Small intestine (tissue), 7 donors: ENCODE results near the gene IQGAP3. TPM values are rescaled to one million over a fixed set of nuclear protein-coding genes. Genes with fewer than 3 reads are reported as not detected.
"Not testable (repeated sequence)": the region's sequence is repeated elsewhere in the genome, so short reads cannot be mapped to it uniquely, and the experiment has no call there.

ENCODE experiments used
- DNase-seq, 2 donors: peaks; one replicate each; pipeline versions ENCODE4 v3.0.0 to v3.0.0-alpha.2; 2013
- FAIRE-seq: peaks from 2 replicates; lab custom pipeline; 2012; peaks lifted over from hg19 to GRCh38; lab: Jason Lieb, UNC
- H3K27ac ChIP-seq, 3 donors: one replicate each; pipeline ENCODE4 v1.5.1; 2013; ENCODE audit warnings: low read length in 2 of 3, mild to moderate bottlenecking in 2 of 3, control low read depth in 1 of 3, inconsistent platforms in 1 of 3, low read depth in 1 of 3, moderate library complexity in 1 of 3
- H3K27me3 ChIP-seq, 3 donors: one replicate each; pipeline ENCODE4 v1.6.1; 2013; ENCODE audit warnings: low read length in 3 of 3, inconsistent platforms in 1 of 3; ENCODE audit not compliant: control insufficient read depth in 3 of 3, insufficient read depth in 3 of 3
- H3K36me3 ChIP-seq, 3 donors: one replicate each; pipeline ENCODE4 v1.6.1; 2013; ENCODE audit warnings: low read length in 3 of 3, inconsistent platforms in 1 of 3, low read depth in 1 of 3, mild to moderate bottlenecking in 1 of 3, moderate library complexity in 1 of 3; ENCODE audit not compliant: control insufficient read depth in 3 of 3, insufficient read depth in 2 of 3
- H3K4me1 ChIP-seq, 3 donors: one replicate each; pipeline ENCODE4 v1.6.1; 2013; ENCODE audit warnings: low read length in 2 of 3, inconsistent platforms in 1 of 3, low read depth in 1 of 3, mild to moderate bottlenecking in 1 of 3, moderate library complexity in 1 of 3; ENCODE audit not compliant: control insufficient read depth in 3 of 3, insufficient read depth in 2 of 3
- H3K4me3 ChIP-seq, 3 donors: one replicate each; pipeline ENCODE4 v1.5.1; 2013; ENCODE audit warnings: low read length in 3 of 3, control low read depth in 1 of 3, inconsistent platforms in 1 of 3, low read depth in 1 of 3, mild to moderate bottlenecking in 1 of 3, moderate library complexity in 1 of 3
- H3K9me3 ChIP-seq, 2 donors: one replicate each; pipeline ENCODE4 v1.6.1; 2013; ENCODE audit warnings: low read depth in 1 of 2, low read length in 1 of 2; ENCODE audit not compliant: control insufficient read depth in 2 of 2, insufficient read depth in 1 of 2
- WGBS, 3 donors: extraction: QIAGEN DNeasy Blood & Tissue Kit; methylation state at CpG; one replicate each; pipeline ENCODE4 v1.1.7; 2013; 5-methylcytosine and 5-hydroxymethylcytosine counted together
- polyA plus RNA-seq, 4 donors: library from polyadenylated mRNA; stranded (reverse) in 3 of 4; unstranded in 1 of 4; fragments of 200-250 nt in 3 of 4; fragments of 120-200 nt in 1 of 4; gene quantifications; one replicate each; pipeline versions ENCODE4 v1.2.1 to v1.2.3, GENCODE V29; 2013
- donor health status: healthy with polysubstance abuse.
- donor health status: control.
- donor health status: control.
- donor health status: Bipolar disorder and iron deficiency.
- donor health status: healthy.

Gene IQGAP3
- polyA plus RNA-seq, 4 donors = 0.54 to 13.8 (median 7.3) TPM

DNA sequence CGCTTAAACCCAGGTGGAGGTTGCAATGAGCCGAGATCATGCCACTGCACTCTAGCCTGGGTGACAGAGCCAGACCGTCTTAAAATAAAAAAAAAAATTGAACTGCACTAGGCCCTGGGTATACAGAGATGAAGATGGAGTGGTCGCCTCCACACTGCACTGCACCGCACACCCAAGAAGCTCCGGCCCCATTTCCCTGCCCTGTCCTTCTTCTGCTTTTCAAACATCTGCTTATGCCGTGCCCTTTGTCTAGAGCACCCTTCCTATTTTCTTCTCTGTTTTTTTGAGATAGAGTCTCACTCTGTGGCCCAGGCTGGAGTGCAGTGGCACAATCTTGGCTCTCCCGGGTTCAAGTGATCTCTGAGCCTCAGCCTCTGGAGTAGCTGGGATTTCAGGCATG, 17.4 kb downstream of the IQGAP3 start:
- Histone ChIP-seq H3K27me3 (no peaks in the 10 kb centered on the region), H3K36me3 (peaks cover 0 to 46% (median 0%) of the 10 kb centered on the region in 3 donors), H3K4me1 (no peaks in the 10 kb centered on the region), H3K4me3 (no peak overlapping the region), H3K9me3 (no peaks in the 10 kb centered on the region), H3K27ac (no peak overlapping the region)
- FAIRE-seq (no peak), DNase-seq (no peak)
- 83 to 84% (median 84%) methylated on average over 8 of the region's 8 CpGs for WGBS, 3 donors

GRCh38 chr1:156553860-156554485, 18.4 kb downstream of the IQGAP3 start:
- Histone ChIP-seq H3K27ac (no peak overlapping the region), H3K27me3 (no peaks in the 10 kb centered on the region), H3K36me3 (peaks cover 0 to 40% (median 0%) of the 10 kb centered on the region in 3 donors), H3K9me3 (no peaks in the 10 kb centered on the region), H3K4me3 (no peak overlapping the region), H3K4me1 (no peaks in the 10 kb centered on the region)
- WGBS, 3 donors = 89 to 93% (median 93%) methylated on average over 6 of the region's 6 CpGs
- DNase-seq (no peak), FAIRE-seq (no peak)

GRCh38 chr1:156552937-156553336, 19.4 kb downstream of the IQGAP3 start:
- H3K36me3 ChIP-seq = peaks cover 0 to 51% (median 0%) of the 10 kb centered on the region in 3 donors
- DNase-seq, H3K4me1 ChIP-seq, H3K27me3 ChIP-seq, FAIRE-seq, H3K9me3 ChIP-seq, H3K27ac ChIP-seq, H3K4me3 ChIP-seq: not testable (repeated sequence)
- 67 to 97% (median 81%) methylated on average over 4 of the region's 4 CpGs for WGBS, 3 donors

GRCh38 chr1:156552518-156552917, 19.8 kb downstream of the IQGAP3 start:
- Histone ChIP-seq H3K9me3 (no peaks in the 10 kb centered on the region), H3K36me3 (peaks cover 0 to 53% (median 0%) of the 10 kb centered on the region in 3 donors), H3K27me3 (no peaks in the 10 kb centered on the region), H3K4me1 (no peaks in the 10 kb centered on the region), H3K4me3 (no peak overlapping the region), H3K27ac (no peak overlapping the region)
- DNase-seq (no peak), FAIRE-seq (no peak)
- 76 to 79% (median 78%) methylated on average over 5 of the region's 5 CpGs for WGBS, 3 donors

- FAIRE-seq = no peak
- no peak for DNase-seq
- no peaks in the 10 kb centered on the region for H3K9me3 ChIP-seq
- H3K4me1 ChIP-seq = no peaks in the 10 kb centered on the region
- no peaks in the 10 kb centered on the region for H3K27me3 ChIP-seq
- H3K27ac ChIP-seq = no peak overlapping the region
- H3K4me3 ChIP-seq = no peak overlapping the region
- peaks cover 0 to 54% (median 0%) of the 10 kb centered on the region in 3 donors for H3K36me3 ChIP-seq
- 91 to 94% (median 91%) methylated on average over 6 of the region's 6 CpGs for WGBS, 3 donors
These were observed 20.5 kb downstream of the IQGAP3 start for GRCh38 chr1:156551869-156552268.

DNA sequence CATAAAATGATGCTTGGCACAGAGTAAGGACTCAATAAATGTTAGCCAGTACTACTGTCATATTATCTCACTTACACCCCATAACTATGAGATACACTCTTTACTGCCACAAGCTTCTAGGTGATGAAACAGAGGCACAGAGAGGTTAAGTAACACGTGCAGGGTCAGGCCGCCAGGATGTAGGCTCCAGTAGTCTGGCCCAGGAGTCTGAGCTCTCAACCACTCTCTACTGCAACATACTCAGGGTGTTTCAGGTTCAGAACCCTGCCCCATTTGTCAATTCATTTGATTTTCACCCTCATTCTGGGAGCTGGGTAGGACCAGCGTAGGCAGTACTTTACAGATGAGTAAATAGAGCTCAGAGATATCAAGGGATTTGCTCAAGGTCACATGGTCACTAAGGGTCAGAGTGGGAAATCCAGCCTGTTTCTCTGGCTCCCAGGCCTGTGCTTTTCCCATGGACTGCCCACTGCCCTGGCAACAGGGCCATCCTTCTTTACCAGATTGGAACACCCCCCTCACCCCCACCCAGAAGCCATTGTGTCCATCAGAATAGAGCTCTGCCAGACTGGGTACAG, 21.2 kb downstream of the IQGAP3 start:
- FAIRE-seq = no peak
- peaks cover 0 to 51% (median 0%) of the 10 kb centered on the region in 3 donors for H3K36me3 ChIP-seq
- H3K4me1 ChIP-seq = no peaks in the 10 kb centered on the region
- 80 to 84% (median 82%) methylated on average over 3 of the region's 3 CpGs for WGBS, 3 donors
- no peak for DNase-seq
- H3K4me3 ChIP-seq = no peak overlapping the region
- no peaks in the 10 kb centered on the region for H3K9me3 ChIP-seq
- no peaks in the 10 kb centered on the region for H3K27me3 ChIP-seq
- no peak overlapping the region for H3K27ac ChIP-seq

- Histone ChIP-seq H3K27me3 (no peaks in the 10 kb centered on the region), H3K9me3 (no peaks in the 10 kb centered on the region), H3K4me3 (no peak overlapping the region), H3K36me3 (peaks cover 0 to 54% (median 0%) of the 10 kb centered on the region in 3 donors), H3K4me1 (no peaks in the 10 kb centered on the region), H3K27ac (no peak overlapping the region)
- 74 to 88% (median 88%) methylated on average over 5 of the region's 5 CpGs for WGBS, 3 donors
- FAIRE-seq (no peak), DNase-seq (no peak)
These were observed 22.0 kb downstream of the IQGAP3 start for GRCh38 chr1:156550346-156550745.

DNA sequence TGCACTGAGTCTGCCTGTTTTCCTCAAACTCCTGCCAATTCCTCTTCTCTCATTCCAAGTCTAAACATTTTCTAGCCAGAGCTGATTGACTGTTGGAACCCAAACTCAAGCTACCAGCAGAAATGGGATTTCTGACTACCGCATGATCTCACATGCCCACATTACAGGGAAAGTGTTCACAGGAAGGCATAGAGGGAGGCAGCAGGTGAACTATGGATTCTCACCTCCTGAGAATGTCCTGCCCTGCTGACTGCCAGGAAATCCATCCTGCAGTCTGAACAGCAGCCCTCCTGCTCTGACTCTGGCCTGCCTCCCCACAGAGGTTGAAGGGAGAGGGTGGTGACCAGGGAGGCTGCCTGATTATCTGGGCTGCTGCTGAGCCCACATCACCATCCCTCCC, 22.5 kb downstream of the IQGAP3 start:
- DNase-seq (no peak), FAIRE-seq (no peak)
- H3K27me3 ChIP-seq = no peaks in the 10 kb centered on the region
- peaks cover 0 to 55% (median 0%) of the 10 kb centered on the region in 3 donors for H3K36me3 ChIP-seq
- H3K27ac ChIP-seq = no peak overlapping the region
- no peaks in the 10 kb centered on the region for H3K9me3 ChIP-seq
- WGBS, 3 donors = 85 to 100% (median 89%) methylated on average over 1 of the region's 1 CpG
- H3K4me3 ChIP-seq = no peak overlapping the region
- H3K4me1 ChIP-seq = no peaks in the 10 kb centered on the region
